SK-N-SH treated with all-trans-retinoic acid at 6 μM for 48 hours (cell line): ENCODE measurements around the gene TATDN3.

Experiments
- ARNTL ChIP-seq: fragments of 450-650 bp; formaldehyde crosslinking; IDR thresholded peaks from 2 replicates; pipeline ENCODE4 v1.5.0; 2020; ENCODE audit warnings: low read depth, mild to moderate bottlenecking, moderate library complexity, borderline replicate concordance
- BACH2 ChIP-seq: fragments of 250-450 bp; sonication (Bioruptor Pico); IDR thresholded peaks from 2 replicates; pipeline ENCODE4 v1.9.0; 2021; ENCODE audit warnings: mild to moderate bottlenecking, borderline replicate concordance
- GLIS3 ChIP-seq: fragments of 250-450 bp; sonication (Bioruptor Pico); IDR thresholded peaks from 2 replicates; pipeline ENCODE4 v1.5.0; 2020; ENCODE audit warnings: mild to moderate bottlenecking, moderate library complexity
- ISL1 ChIP-seq: fragments of 250-450 bp; sonication (Bioruptor Pico); IDR thresholded peaks from 2 replicates; pipeline ENCODE4 v2.1.2; 2022; ENCODE audit warnings: mild to moderate bottlenecking, moderate library complexity
- OSR1 ChIP-seq: fragments of 250-450 bp; sonication (Bioruptor Pico); IDR thresholded peaks from 2 replicates; pipeline ENCODE4 v1.8.0; 2022; ENCODE audit warnings: moderate library complexity, mild to moderate bottlenecking, inconsistent platforms
- TCF4 ChIP-seq: fragments of 250-450 bp; sonication (Bioruptor Pico); IDR thresholded peaks from 2 replicates; pipeline ENCODE4 v1.8.0; 2021; ENCODE audit warnings: mild to moderate bottlenecking, moderate library complexity, borderline replicate concordance
- ZFP3 ChIP-seq: fragments of 250-450 bp; sonication (Bioruptor Pico); IDR thresholded peaks from 2 replicates; pipeline ENCODE4 v1.5.0; 2020; ENCODE audit warnings: mild to moderate bottlenecking, moderate library complexity
- ZFP30 ChIP-seq: fragments of 450-650 bp; formaldehyde crosslinking; IDR thresholded peaks from 2 replicates; pipeline ENCODE4 v1.5.0; 2022; ENCODE audit warnings: mild to moderate bottlenecking, moderate library complexity
- ZNF565 ChIP-seq: fragments of 450-650 bp; formaldehyde crosslinking; conservative IDR thresholded peaks from 2 replicates; pipeline ENCODE4 v1.5.0; 2020; ENCODE audit warnings: low read depth, mild to moderate bottlenecking, moderate library complexity
- ZNF8 ChIP-seq: fragments of 450-650 bp; formaldehyde crosslinking; IDR thresholded peaks from 2 replicates; pipeline ENCODE4 v1.5.0; 2020; ENCODE audit warnings: mild to moderate bottlenecking, moderate library complexity
- TF ChIP-seq, protein P1 (sequence below): fragments of 250-450 bp; sonication (Bioruptor Pico); IDR thresholded peaks from 2 replicates; pipeline ENCODE4 v1.8.0; 2020; ENCODE audit warnings: mild to moderate bottlenecking, moderate library complexity, borderline replicate concordance
- TF ChIP-seq, protein P2 (sequence below): fragments of 250-450 bp; sonication (Bioruptor Pico); IDR thresholded peaks from 2 replicates; pipeline ENCODE4 v1.5.1; 2021; ENCODE audit warnings: mild to moderate bottlenecking, moderate library complexity
- TF ChIP-seq, protein P3 (sequence below): fragments of 250-450 bp; sonication (Bioruptor Pico); IDR thresholded peaks from 2 replicates; pipeline ENCODE4 v1.5.1; 2020; ENCODE audit warnings: low read depth, mild to moderate bottlenecking, moderate library complexity
- TF ChIP-seq, protein P4 (sequence below): fragments of 250-450 bp; sonication (Bioruptor Pico); IDR thresholded peaks from 2 replicates; pipeline ENCODE4 v1.5.0; 2020; ENCODE audit warnings: mild to moderate bottlenecking, moderate library complexity

DNA sequence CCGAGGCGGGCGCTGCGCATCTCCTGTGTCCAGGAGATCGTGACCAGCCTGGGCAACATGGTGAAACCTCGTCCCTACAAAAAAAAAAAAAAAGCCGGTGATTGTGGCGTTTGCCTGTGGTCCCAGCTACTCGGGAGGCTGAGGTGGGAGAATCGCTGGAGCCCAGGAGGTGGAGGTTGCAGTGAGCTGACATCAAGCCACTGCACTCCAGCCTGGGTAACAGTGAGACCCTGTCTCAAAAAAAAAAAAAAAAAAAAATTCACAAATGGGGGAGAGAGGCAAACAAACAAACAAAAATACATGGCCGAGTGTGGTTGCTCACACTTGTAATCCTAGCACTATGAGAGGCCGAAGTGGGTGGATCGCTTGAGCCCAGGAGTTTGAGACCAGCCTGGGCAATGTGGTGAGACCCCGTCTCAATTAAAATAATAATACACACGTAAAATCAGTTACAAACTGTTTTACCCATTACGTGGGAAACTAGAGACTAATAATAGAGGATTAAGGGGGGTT is 758 bp downstream of the TATDN3 start:
- TF ChIP-seq, protein P1, sequence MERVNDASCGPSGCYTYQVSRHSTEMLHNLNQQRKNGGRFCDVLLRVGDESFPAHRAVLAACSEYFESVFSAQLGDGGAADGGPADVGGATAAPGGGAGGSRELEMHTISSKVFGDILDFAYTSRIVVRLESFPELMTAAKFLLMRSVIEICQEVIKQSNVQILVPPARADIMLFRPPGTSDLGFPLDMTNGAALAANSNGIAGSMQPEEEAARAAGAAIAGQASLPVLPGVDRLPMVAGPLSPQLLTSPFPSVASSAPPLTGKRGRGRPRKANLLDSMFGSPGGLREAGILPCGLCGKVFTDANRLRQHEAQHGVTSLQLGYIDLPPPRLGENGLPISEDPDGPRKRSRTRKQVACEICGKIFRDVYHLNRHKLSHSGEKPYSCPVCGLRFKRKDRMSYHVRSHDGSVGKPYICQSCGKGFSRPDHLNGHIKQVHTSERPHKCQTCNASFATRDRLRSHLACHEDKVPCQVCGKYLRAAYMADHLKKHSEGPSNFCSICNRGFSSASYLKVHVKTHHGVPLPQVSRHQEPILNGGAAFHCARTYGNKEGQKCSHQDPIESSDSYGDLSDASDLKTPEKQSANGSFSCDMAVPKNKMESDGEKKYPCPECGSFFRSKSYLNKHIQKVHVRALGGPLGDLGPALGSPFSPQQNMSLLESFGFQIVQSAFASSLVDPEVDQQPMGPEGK (CRISPR knock-in tag): no peak
- TF ChIP-seq, protein P2, sequence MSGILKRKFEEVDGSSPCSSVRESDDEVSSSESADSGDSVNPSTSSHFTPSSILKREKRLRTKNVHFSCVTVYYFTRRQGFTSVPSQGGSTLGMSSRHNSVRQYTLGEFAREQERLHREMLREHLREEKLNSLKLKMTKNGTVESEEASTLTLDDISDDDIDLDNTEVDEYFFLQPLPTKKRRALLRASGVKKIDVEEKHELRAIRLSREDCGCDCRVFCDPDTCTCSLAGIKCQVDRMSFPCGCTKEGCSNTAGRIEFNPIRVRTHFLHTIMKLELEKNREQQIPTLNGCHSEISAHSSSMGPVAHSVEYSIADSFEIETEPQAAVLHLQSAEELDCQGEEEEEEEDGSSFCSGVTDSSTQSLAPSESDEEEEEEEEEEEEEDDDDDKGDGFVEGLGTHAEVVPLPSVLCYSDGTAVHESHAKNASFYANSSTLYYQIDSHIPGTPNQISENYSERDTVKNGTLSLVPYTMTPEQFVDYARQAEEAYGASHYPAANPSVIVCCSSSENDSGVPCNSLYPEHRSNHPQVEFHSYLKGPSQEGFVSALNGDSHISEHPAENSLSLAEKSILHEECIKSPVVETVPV (CRISPR knock-in tag): no peak
- TF ChIP-seq, protein P3, sequence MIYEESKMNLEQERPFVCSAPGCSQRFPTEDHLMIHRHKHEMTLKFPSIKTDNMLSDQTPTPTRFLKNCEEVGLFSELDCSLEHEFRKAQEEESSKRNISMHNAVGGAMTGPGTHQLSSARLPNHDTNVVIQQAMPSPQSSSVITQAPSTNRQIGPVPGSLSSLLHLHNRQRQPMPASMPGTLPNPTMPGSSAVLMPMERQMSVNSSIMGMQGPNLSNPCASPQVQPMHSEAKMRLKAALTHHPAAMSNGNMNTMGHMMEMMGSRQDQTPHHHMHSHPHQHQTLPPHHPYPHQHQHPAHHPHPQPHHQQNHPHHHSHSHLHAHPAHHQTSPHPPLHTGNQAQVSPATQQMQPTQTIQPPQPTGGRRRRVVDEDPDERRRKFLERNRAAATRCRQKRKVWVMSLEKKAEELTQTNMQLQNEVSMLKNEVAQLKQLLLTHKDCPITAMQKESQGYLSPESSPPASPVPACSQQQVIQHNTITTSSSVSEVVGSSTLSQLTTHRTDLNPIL: no peak
- TF ChIP-seq ZFP30 (no peak), ZFP3 (CRISPR knock-in tag) (no peak), ARNTL (no peak), BACH2 (CRISPR knock-in tag) (no peak), ZNF8 (no peak), TCF4 (CRISPR knock-in tag) (no peak), GLIS3 (no peak), OSR1 (CRISPR knock-in tag) (no peak), ZNF565 (no peak), ISL1 (CRISPR knock-in tag) (no peak)
- TF ChIP-seq, protein P4, sequence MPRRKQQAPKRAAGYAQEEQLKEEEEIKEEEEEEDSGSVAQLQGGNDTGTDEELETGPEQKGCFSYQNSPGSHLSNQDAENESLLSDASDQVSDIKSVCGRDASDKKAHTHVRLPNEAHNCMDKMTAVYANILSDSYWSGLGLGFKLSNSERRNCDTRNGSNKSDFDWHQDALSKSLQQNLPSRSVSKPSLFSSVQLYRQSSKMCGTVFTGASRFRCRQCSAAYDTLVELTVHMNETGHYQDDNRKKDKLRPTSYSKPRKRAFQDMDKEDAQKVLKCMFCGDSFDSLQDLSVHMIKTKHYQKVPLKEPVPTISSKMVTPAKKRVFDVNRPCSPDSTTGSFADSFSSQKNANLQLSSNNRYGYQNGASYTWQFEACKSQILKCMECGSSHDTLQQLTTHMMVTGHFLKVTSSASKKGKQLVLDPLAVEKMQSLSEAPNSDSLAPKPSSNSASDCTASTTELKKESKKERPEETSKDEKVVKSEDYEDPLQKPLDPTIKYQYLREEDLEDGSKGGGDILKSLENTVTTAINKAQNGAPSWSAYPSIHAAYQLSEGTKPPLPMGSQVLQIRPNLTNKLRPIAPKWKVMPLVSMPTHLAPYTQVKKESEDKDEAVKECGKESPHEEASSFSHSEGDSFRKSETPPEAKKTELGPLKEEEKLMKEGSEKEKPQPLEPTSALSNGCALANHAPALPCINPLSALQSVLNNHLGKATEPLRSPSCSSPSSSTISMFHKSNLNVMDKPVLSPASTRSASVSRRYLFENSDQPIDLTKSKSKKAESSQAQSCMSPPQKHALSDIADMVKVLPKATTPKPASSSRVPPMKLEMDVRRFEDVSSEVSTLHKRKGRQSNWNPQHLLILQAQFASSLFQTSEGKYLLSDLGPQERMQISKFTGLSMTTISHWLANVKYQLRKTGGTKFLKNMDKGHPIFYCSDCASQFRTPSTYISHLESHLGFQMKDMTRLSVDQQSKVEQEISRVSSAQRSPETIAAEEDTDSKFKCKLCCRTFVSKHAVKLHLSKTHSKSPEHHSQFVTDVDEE (CRISPR knock-in tag): no peak
